K562 (cell line): ENCODE results near the gene ATP1A3. TPM values are rescaled to one million over a fixed set of nuclear protein-coding genes. Genes with fewer than 3 reads are reported as not detected.

ENCODE experiments used
- ATF7 ChIP-seq: fragments of 450-650 bp; IDR thresholded peaks from 2 replicates; pipeline ENCODE4 v1.7.1; 2014; ENCODE audit warnings: mild to moderate bottlenecking, moderate library complexity
- CAMTA2 ChIP-seq: fragments of 250-450 bp; sonication (Bioruptor Pico); conservative IDR thresholded peaks from 2 replicates; pipeline ENCODE4 v1.5.1; 2022
- CREM ChIP-seq: IDR thresholded peaks from 2 replicates; pipeline ENCODE4 v1.6.1; 2014; ENCODE audit warnings: antibody characterized with exemption, low read depth
- ETV5 ChIP-seq: sonication (generic); formaldehyde crosslinking; IDR thresholded peaks from 2 replicates; pipeline ENCODE4 v1.4.0; 2020; ENCODE audit warnings: low read depth, mild to moderate bottlenecking, missing genetic modification reagents
- HDGF ChIP-seq: fragments of 450-650 bp; IDR thresholded peaks from 2 replicates; pipeline ENCODE4 v1.6.1; 2016
- ILF3 ChIP-seq: fragments of 450-650 bp; IDR thresholded peaks from 2 replicates; pipeline ENCODE4 v1.6.1; 2018; ENCODE audit warnings: antibody characterized with exemption, mild to moderate bottlenecking, moderate library complexity, borderline replicate concordance
- KAT7 ChIP-seq: sonication (generic); formaldehyde crosslinking; IDR thresholded peaks from 2 replicates; pipeline ENCODE4 v1.8.0; 2022; ENCODE audit warnings: missing genetic modification reagents, mild to moderate bottlenecking, borderline replicate concordance
- KDM4B ChIP-seq, 2 experiments: fragments of 450-650 bp in 1 of 2; sonication (generic) in 1 of 2; IDR thresholded peaks; 2 replicates each; pipeline ENCODE4 v1.6.1; 2016 to 2017; ENCODE audit warnings: borderline replicate concordance in 2 of 2, antibody characterized with exemption in 1 of 2, low read depth in 1 of 2, mild to moderate bottlenecking in 1 of 2
- KDM5B ChIP-seq: fragments of 200-600 bp; sonication (generic); IDR thresholded peaks from 2 replicates; pipeline ENCODE4 v1.6.1; 2012; ENCODE audit warnings: low read depth, mild to moderate bottlenecking, moderate library complexity, low read length, control low read depth, inconsistent platforms; ENCODE audit not compliant: insufficient replicate concordance
- PCBP1 ChIP-seq: fragments of 200-400 bp; formaldehyde crosslinking; IDR thresholded peaks from 2 replicates; pipeline ENCODE4 v1.6.1; 2018; ENCODE audit warnings: mild to moderate bottlenecking, low read depth, low read length; ENCODE audit not compliant: poor library complexity, severe bottlenecking
- POLR2B ChIP-seq: fragments of 450-650 bp; IDR thresholded peaks from 2 replicates; pipeline ENCODE4 v1.6.1; 2018; ENCODE audit warnings: low read depth; ENCODE audit not compliant: partially characterized antibody
- RUNX1 ChIP-seq: sonication (generic); IDR thresholded peaks from 2 replicates; pipeline ENCODE4 v1.6.1; 2016; ENCODE audit warnings: antibody characterized with exemption, low read depth
- TAF7 ChIP-seq: fragments of 450-650 bp; IDR thresholded peaks from 2 replicates; pipeline ENCODE4 v1.6.1; 2016; ENCODE audit warnings: missing genetic modification characterization, missing compliant biosample characterization
- YBX1 ChIP-seq: fragments of 450-650 bp; IDR thresholded peaks from 2 replicates; pipeline ENCODE4 v1.7.1; 2016; ENCODE audit warnings: mild to moderate bottlenecking
- ZKSCAN8 ChIP-seq: fragments of 200-800 bp; sonication (Bioruptor generic); IDR thresholded peaks from 2 replicates; pipeline ENCODE4 v1.6.1; 2016; ENCODE audit warnings: missing genetic modification characterization, missing compliant biosample characterization
- ZNF507 ChIP-seq: conservative IDR thresholded peaks from 2 replicates; pipeline ENCODE4 v1.6.1; 2017; ENCODE audit warnings: missing genetic modification characterization, missing compliant biosample characterization
- ZNF583 ChIP-seq: fragments of 250-450 bp; sonication (Bioruptor Pico); IDR thresholded peaks from 2 replicates; pipeline ENCODE4 v1.4.0; 2020
- polyA plus RNA-seq, 8 experiments: library from polyadenylated mRNA; depleted of rRNA in 4 of 8; stranded (reverse) in 5 of 8; unstranded in 3 of 8; fragments of >200 nt; fragmentation: Nextera tagmentation in 2 of 8; fragmentation: Illumina TruSeq in 1 of 8; extraction: Ambion mirVana in 2 of 8; extraction: Trizol in 1 of 8; gene quantifications; 2 replicates each; pipeline versions ENCODE4 v1.2.1 to v1.2.3, GENCODE V29; 2011 to 2014; ENCODE audit warnings: inconsistent platforms in 1 of 8, missing spikeins in 1 of 8
- total RNA-seq, 7 experiments: library from RNA; depleted of rRNA in 6 of 7; stranded (reverse); fragments of >200 nt in 6 of 7; fragmentation: Illumina TruSeq in 2 of 7; extraction: Trizol in 2 of 7; gene quantifications; 2 replicates each; pipeline versions ENCODE4 v1.2.1 to v1.2.3, GENCODE V29; 2011 to 2021; ENCODE audit warnings: low replicate concordance in 1 of 7
- TF ChIP-seq, protein P1 (sequence below): fragments of 450-650 bp; IDR thresholded peaks from 2 replicates; pipeline ENCODE4 v1.6.1; 2018; ENCODE audit not compliant: partially characterized antibody
- TF ChIP-seq, protein P2 (sequence below), 3 experiments: fragments of 200-800 bp in 1 of 3; sonication (Bioruptor generic) in 1 of 3; sonication (generic) in 1 of 3; formaldehyde crosslinking in 1 of 3; IDR thresholded peaks; 2 replicates each; pipeline versions ENCODE4 v1.6.1 to v1.8.0; 2016 to 2022; ENCODE audit warnings: mild to moderate bottlenecking in 2 of 3, missing compliant biosample characterization in 2 of 3, missing genetic modification characterization in 2 of 3, missing genetic modification reagents in 1 of 3
- TF ChIP-seq, protein P3 (sequence below): fragments of 450-650 bp; formaldehyde crosslinking; IDR thresholded peaks from 2 replicates; pipeline ENCODE4 v1.4.0; 2022; ENCODE audit warnings: missing genetic modification characterization
- TF ChIP-seq, protein P4 (sequence below): sonication (generic); IDR thresholded peaks from 2 replicates; pipeline ENCODE4 v1.6.1; 2016
- TF ChIP-seq, protein P5 (sequence below), 2 experiments: fragments of 250-450 bp in 1 of 2; fragments of 450-650 bp in 1 of 2; sonication (Bioruptor Pico) in 1 of 2; IDR thresholded peaks; 2 replicates each; pipeline versions ENCODE4 v1.6.1 to v1.8.0; 2016 to 2021; ENCODE audit warnings: mild to moderate bottlenecking in 2 of 2, moderate library complexity in 2 of 2, missing compliant biosample characterization in 1 of 2, missing genetic modification characterization in 1 of 2

Gene ATP1A3
- total and polyA plus RNA-seq, 9 of the 15 experiments (the other 6 are each of a cell fraction or from before 2014, with no cell fraction given): 0.03 to 1.0 (median 0.17) TPM; not detected in 3

DNA sequence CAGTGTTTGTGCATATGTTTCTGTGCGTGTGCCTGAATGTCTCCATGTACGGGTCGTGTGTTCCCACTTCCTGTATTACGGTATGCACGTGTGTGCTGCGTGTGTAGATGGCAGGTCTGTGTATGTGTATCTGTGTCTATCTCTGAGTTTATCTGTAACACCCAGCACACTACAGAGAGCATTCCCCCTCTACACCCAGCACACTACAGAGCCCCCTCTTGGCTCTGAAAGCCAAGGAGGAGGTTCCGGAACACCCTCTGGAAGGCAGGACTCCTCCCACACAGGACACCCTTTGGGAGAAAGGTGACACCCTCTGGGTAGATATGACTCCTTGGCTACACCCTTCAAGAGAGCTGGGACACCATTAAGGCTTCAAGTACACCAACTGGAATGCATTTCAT lies 63.7 kb downstream of the ATP1A3 start (continued):
- TF ChIP-seq, protein P1, sequence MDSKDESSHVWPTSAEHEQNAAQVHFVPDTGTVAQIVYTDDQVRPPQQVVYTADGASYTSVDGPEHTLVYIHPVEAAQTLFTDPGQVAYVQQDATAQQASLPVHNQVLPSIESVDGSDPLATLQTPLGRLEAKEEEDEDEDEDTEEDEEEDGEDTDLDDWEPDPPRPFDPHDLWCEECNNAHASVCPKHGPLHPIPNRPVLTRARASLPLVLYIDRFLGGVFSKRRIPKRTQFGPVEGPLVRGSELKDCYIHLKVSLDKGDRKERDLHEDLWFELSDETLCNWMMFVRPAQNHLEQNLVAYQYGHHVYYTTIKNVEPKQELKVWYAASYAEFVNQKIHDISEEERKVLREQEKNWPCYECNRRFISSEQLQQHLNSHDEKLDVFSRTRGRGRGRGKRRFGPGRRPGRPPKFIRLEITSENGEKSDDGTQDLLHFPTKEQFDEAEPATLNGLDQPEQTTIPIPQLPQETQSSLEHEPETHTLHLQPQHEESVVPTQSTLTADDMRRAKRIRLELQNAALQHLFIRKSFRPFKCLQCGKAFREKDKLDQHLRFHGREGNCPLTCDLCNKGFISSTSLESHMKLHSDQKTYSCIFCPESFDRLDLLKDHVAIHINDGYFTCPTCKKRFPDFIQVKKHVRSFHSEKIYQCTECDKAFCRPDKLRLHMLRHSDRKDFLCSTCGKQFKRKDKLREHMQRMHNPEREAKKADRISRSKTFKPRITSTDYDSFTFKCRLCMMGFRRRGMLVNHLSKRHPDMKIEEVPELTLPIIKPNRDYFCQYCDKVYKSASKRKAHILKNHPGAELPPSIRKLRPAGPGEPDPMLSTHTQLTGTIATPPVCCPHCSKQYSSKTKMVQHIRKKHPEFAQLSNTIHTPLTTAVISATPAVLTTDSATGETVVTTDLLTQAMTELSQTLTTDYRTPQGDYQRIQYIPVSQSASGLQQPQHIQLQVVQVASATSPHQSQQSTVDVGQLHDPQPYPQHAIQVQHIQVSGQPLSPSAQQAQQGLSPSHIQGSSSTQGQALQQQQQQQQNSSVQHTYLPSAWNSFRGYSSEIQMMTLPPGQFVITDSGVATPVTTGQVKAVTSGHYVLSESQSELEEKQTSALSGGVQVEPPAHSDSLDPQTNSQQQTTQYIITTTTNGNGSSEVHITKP: no peak
- no peak for TF ChIP-seq HDGF
- TF ChIP-seq YBX1: no peak
- peak; percentile 15; the same call in 1 of the 2 replicates for TF ChIP-seq CREM
- TF ChIP-seq, protein P2, sequence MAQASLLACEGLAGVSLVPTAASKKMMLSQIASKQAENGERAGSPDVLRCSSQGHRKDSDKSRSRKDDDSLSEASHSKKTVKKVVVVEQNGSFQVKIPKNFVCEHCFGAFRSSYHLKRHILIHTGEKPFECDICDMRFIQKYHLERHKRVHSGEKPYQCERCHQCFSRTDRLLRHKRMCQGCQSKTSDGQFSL (CRISPR knock-in tag; IDR thresholded peaks at IDR 0.05): no peak
- TF ChIP-seq, protein P2 (tag; IDR thresholded peaks at IDR 0.05): no peak
- TF ChIP-seq, protein P3, sequence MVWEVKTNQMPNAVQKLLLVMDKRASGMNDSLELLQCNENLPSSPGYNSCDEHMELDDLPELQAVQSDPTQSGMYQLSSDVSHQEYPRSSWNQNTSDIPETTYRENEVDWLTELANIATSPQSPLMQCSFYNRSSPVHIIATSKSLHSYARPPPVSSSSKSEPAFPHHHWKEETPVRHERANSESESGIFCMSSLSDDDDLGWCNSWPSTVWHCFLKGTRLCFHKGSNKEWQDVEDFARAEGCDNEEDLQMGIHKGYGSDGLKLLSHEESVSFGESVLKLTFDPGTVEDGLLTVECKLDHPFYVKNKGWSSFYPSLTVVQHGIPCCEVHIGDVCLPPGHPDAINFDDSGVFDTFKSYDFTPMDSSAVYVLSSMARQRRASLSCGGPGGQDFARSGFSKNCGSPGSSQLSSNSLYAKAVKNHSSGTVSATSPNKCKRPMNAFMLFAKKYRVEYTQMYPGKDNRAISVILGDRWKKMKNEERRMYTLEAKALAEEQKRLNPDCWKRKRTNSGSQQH (CRISPR knock-in tag): no peak
- TF ChIP-seq ETV5 (CRISPR knock-in tag): no peak; the same call in 1 of the 2 replicates
- TF ChIP-seq KDM5B: no peak
- TF ChIP-seq ILF3: no peak
- TF ChIP-seq, protein P4, sequence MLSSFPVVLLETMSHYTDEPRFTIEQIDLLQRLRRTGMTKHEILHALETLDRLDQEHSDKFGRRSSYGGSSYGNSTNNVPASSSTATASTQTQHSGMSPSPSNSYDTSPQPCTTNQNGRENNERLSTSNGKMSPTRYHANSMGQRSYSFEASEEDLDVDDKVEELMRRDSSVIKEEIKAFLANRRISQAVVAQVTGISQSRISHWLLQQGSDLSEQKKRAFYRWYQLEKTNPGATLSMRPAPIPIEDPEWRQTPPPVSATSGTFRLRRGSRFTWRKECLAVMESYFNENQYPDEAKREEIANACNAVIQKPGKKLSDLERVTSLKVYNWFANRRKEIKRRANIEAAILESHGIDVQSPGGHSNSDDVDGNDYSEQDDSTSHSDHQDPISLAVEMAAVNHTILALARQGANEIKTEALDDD: no peak
- no peak for TF ChIP-seq ZNF583
- no peak for TF ChIP-seq ZKSCAN8 (CRISPR knock-in tag)
- peak; percentile 42; the same call in 1 of the 2 replicates for TF ChIP-seq ATF7
- no peak for TF ChIP-seq KAT7 (CRISPR knock-in tag)
- no peak for TF ChIP-seq KDM4B (IDR thresholded peaks at IDR 0.05; ENCODE audit: borderline replicate concordance in 2 of 2, low read depth in 1 of 2)
- TF ChIP-seq POLR2B: peak; percentile 37
- no peak for TF ChIP-seq PCBP1
- no peak for TF ChIP-seq RUNX1
- no peak for TF ChIP-seq TAF7 (tag)
- TF ChIP-seq, protein P5, sequence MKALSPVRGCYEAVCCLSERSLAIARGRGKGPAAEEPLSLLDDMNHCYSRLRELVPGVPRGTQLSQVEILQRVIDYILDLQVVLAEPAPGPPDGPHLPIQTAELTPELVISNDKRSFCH (CRISPR knock-in tag; IDR thresholded peaks at IDR 0.05): no peak
- TF ChIP-seq, protein P5 (tag; IDR thresholded peaks at IDR 0.05): no peak
- TF ChIP-seq ZNF507 (tag): no peak
- no peak for TF ChIP-seq CAMTA2 (CRISPR knock-in tag)
